Subcutaneous adipose tissue (tissue), 4 donors: ENCODE measurements around the gene CCDC54. TPM values are rescaled to one million over a fixed set of nuclear protein-coding genes. Genes with fewer than 3 reads are reported as not detected.

Source experiments
- CTCF ChIP-seq: fragments of 450-650 bp; IDR thresholded peaks from one replicate; pipeline ENCODE4 v1.5.1; 2016; ENCODE audit warnings: low read depth, mild to moderate bottlenecking, control low read depth, antibody characterized with exemption, moderate library complexity
- total RNA-seq, 4 donors: library from RNA; depleted of rRNA; stranded (reverse); fragments of >200 nt; gene quantifications; one replicate each; pipeline ENCODE4 v1.1.0, GENCODE V29; 2016

Gene CCDC54
- total RNA-seq, 4 donors from 2014 or later: not detected

DNA sequence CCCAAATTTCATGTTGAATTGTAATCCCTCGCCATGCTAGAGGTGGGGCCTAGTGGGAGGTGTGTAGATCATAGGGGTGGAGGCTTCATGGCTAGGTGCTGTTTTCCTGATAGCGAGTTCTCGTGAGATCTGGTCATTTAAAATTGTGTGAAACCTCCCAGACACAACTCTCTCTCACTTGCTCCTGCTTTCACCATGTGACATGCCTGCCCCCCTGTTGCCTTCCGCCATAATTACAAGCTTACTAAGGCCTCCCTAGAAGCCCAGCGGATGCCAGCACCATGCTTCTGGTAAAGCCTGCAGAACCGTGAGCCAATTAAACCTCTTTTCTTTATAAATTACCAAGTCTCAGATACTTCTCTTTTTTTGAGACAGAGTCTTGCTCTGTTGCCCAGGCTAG, 36.0 kb downstream of the CCDC54 start:
- TF ChIP-seq CTCF: no peak

DNA sequence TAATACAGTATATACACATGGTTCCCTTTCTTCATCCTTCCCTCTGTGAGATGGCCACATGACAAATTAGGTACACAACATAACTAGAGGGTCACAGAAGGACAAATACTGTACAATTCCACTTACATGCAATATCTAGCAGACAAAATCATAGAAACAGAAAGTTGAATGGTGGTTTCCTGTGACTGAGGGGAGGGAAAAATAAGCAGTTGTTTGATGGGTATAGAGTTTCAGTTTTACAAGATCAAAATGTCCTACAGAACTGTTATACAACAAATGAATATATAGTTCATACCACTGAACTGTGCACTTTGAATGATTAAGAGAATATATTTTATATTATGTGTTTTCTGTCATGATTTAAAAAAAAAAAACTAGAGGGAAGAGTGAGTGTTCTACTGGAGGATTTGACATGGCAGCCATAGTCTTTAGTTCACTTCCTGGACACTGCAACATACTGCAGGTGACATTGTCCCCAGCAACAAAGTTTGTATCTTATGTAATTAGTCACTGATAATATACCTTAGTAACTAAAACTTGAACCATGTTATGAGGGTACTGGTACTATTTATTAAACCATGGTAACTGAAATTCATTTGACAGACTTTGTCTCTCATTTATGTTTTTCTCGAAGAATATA, 37.2 kb downstream of the CCDC54 start:
- TF ChIP-seq CTCF: no peak

GRCh38 chr3:107416138-107416537, 38.9 kb downstream of the CCDC54 start:
- TF ChIP-seq CTCF: no peak

GRCh38 chr3:107416886-107417285, 39.6 kb downstream of the CCDC54 start:
- no peak for TF ChIP-seq CTCF

GRCh38 chr3:107421170-107421792, 44.0 kb downstream of the CCDC54 start:
- no peak for TF ChIP-seq CTCF

DNA sequence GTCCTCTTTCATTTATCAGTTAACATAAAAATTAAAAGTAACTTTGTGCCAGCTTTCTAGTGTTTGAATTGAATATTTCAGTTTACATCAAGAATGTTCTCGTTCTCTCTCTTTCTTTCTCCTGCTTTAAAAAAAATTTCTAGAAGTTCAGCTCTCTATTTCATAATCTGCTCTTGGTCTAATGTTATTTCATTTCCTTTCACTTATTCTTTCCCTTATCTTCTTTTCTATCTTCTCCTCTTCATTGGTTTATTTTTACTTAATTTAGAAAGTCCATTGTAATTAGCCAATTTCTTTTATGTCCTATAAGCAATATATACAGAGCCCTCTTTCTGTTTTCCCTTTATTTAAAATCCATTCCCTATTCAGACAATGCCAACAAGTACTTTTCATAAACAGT, 44.6 kb downstream of the CCDC54 start:
- TF ChIP-seq CTCF: no peak

DNA sequence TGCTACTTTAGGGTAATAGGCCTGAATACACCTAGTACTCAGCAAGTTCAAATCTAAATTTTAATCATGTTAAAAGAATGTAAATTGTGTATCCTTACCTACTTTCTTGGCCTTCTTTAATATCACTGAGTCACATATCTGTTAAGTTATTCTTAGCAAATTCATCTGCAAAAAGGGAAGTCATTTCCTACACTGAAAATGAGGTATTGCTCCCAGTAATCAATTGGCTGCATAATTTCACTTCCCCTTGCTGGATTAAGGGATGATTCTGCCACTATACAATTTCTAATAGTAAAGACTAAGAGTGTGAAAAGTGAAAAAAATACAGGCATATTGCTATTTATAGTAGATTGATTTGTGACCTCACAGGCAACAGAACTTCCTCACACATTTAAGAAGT, 47.8 kb downstream of the CCDC54 start:
- TF ChIP-seq CTCF: no peak
